Measurements from ENCODE around the gene TBC1D10B. TPM values are rescaled to one million over a fixed set of nuclear protein-coding genes. Genes with fewer than 3 reads are reported as not detected.

Gene TBC1D10B
- total RNA-seq, 1 experiment from 2014 or later: 36.0 TPM

GRCh38 chr16:30416047-30416603, 45.8 kb upstream of the TBC1D10B start:
- ChIA-PET CTCF (no interaction called here), POLR2A (ENCODE audit: unreplicated experiment) (no interaction called here)
- BruUV-seq (replicated peaks): no TSS peak
- Histone ChIP-seq H3K4me1 (ENCODE audit: insufficient read depth, low read length) (peaks cover 6% of the 10 kb centered on the region; the same call in 1 of the 2 replicates), H3K9me3 (ENCODE audit: low read length) (no peaks in the 10 kb centered on the region), H3K36me3 (ENCODE audit: low read depth, low read length) (no peaks in the 10 kb centered on the region; the same call in 1 of the 2 replicates), H4K20me1 (ENCODE audit: low read length) (no peaks in the 10 kb centered on the region), H3K4me3 (ENCODE audit: low read length) (no peak overlapping the region), H2AFZ (ENCODE audit: low read length) (no peak overlapping the region), H3K79me2 (ENCODE audit: low read length) (no peaks in the 10 kb centered on the region), H3K9me2 (replicated peaks; ENCODE audit: low read length) (no peaks in the 10 kb centered on the region), H3K9ac (ENCODE audit: low read length) (no peak overlapping the region), H3K4me2 (ENCODE audit: low read length) (no peak overlapping the region), H3K27me3 (ENCODE audit: low read length) (no peaks in the 10 kb centered on the region), H3F3A (ENCODE audit: low read length, unreplicated experiment) (no peaks in the 10 kb centered on the region), H3K27ac (ENCODE audit: low read length) (no peak overlapping the region)
- no peak for ATAC-seq
- TF ChIP-seq EZH2 (IDR thresholded peaks at IDR 0.05; ENCODE audit: low read length, unreplicated experiment) (no peak), EZH2phosphoT487 (IDR thresholded peaks at IDR 0.05; ENCODE audit: borderline replicate concordance, low read length) (no peak), CTCF (conservative IDR thresholded peaks at IDR 0.05; ENCODE audit: low read depth, low read length) (no peak)
- no peak for DNase-seq
- intact Hi-C loops (cut with micrococcal nuclease): no loop called here

GRCh38 chr16:30414159-30414558, 43.9 kb upstream of the TBC1D10B start:
- ATAC-seq (no peak), DNase-seq (no peak)
- Histone ChIP-seq H2AFZ (ENCODE audit: low read length) (no peak overlapping the region), H3K4me3 (ENCODE audit: low read length) (no peak overlapping the region), H3K4me2 (ENCODE audit: low read length) (no peak overlapping the region), H3K27me3 (ENCODE audit: low read length) (no peaks in the 10 kb centered on the region), H3K4me1 (ENCODE audit: insufficient read depth, low read length) (peaks cover 8% of the 10 kb centered on the region; the same call in 1 of the 2 replicates), H4K20me1 (ENCODE audit: low read length) (no peaks in the 10 kb centered on the region), H3K27ac (ENCODE audit: low read length) (no peak overlapping the region), H3K79me2 (ENCODE audit: low read length) (no peaks in the 10 kb centered on the region), H3K36me3 (ENCODE audit: low read depth, low read length) (no peaks in the 10 kb centered on the region), H3K9me3 (ENCODE audit: low read length) (no peaks in the 10 kb centered on the region), H3K9me2 (replicated peaks; ENCODE audit: low read length) (no peaks in the 10 kb centered on the region), H3F3A (ENCODE audit: low read length, unreplicated experiment) (no peaks in the 10 kb centered on the region), H3K9ac (ENCODE audit: low read length) (no peak overlapping the region)
- no TSS peak for BruUV-seq (replicated peaks)
- intact Hi-C loops (cut with micrococcal nuclease): no loop called here
- ChIA-PET CTCF (no interaction called here), POLR2A (ENCODE audit: unreplicated experiment) (no interaction called here)
- TF ChIP-seq EZH2phosphoT487 (IDR thresholded peaks at IDR 0.05; ENCODE audit: borderline replicate concordance, low read length) (no peak), EZH2 (IDR thresholded peaks at IDR 0.05; ENCODE audit: low read length, unreplicated experiment) (no peak), CTCF (conservative IDR thresholded peaks at IDR 0.05; ENCODE audit: low read depth, low read length) (no peak)

- H3K9ac ChIP-seq (ENCODE audit: low read length): no peak overlapping the region
- no TSS peak for BruUV-seq (replicated peaks)
Measured at GRCh38 chr16:30413112-30413806, 43.0 kb upstream of the TBC1D10B start.

More at GRCh38 chr16:30413112-30413806, 43.0 kb upstream of the TBC1D10B start:
- no peak for ATAC-seq
- no peak for DNase-seq
- H3K27ac ChIP-seq (ENCODE audit: low read length): no peak overlapping the region
- no peaks in the 10 kb centered on the region for H3K36me3 ChIP-seq (ENCODE audit: low read depth, low read length)
- no peaks in the 10 kb centered on the region for H3F3A ChIP-seq (ENCODE audit: low read length, unreplicated experiment)
- H3K9me3 ChIP-seq (ENCODE audit: low read length): no peaks in the 10 kb centered on the region
- no peaks in the 10 kb centered on the region for H4K20me1 ChIP-seq (ENCODE audit: low read length)
- peaks cover 6% of the 10 kb centered on the region for H3K4me1 ChIP-seq (ENCODE audit: insufficient read depth, low read length)
- no peak overlapping the region for H3K4me2 ChIP-seq (ENCODE audit: low read length)
- H3K9me2 ChIP-seq (replicated peaks; ENCODE audit: low read length): no peaks in the 10 kb centered on the region
- no peak for TF ChIP-seq CTCF (conservative IDR thresholded peaks at IDR 0.05; ENCODE audit: low read depth, low read length)
- TF ChIP-seq EZH2 (IDR thresholded peaks at IDR 0.05; ENCODE audit: low read length, unreplicated experiment): no peak
- TF ChIP-seq EZH2phosphoT487 (IDR thresholded peaks at IDR 0.05; ENCODE audit: borderline replicate concordance, low read length): no peak
- 0 out of 2 replicates have a peak, but pooled peaks cover 3% of the 10 kb centered on the region for H3K79me2 ChIP-seq (ENCODE audit: low read length)
- POLR2A ChIA-PET (ENCODE audit: unreplicated experiment): no interaction called here
- intact Hi-C loops (cut with micrococcal nuclease): no loop called here
- CTCF ChIA-PET: no interaction called here
- no peaks in the 10 kb centered on the region for H3K27me3 ChIP-seq (ENCODE audit: low read length)
- H2AFZ ChIP-seq (ENCODE audit: low read length): no peak overlapping the region
- no peak overlapping the region for H3K4me3 ChIP-seq (ENCODE audit: low read length)

Data from PC-3 (cell line).